GM12878 (cell line): Measurements from ENCODE around the gene OSBPL5. TPM values are rescaled to one million over a fixed set of nuclear protein-coding genes. Genes with fewer than 3 reads are reported as not detected.

Source experiments
- ATAC-seq: fragments of 200-7000 bp; cut with Tn5 transposase; 3 replicates; pipeline ENCODE4 v1.9.1; 2020; ENCODE audit warnings: mild to moderate bottlenecking, moderate library complexity
- BruUV-seq: library from RNA; stranded (reverse); fragments of 400-500 nt; replicated peaks from 2 replicates; lab custom pipeline; 2021; lab: Mats Ljungman, UMichigan
- CTCF ChIA-PET: fragments of 300-600 bp; sonication (Branson Sonifier 250); formaldehyde crosslinking; extraction: SDS; loops from one replicate; lab custom pipeline; 2021; ENCODE audit warnings: inconsistent platforms; lab: Yijun Ruan, JAX
- POLR2A ChIA-PET: fragments of 350-600 bp; formaldehyde crosslinking; extraction: SDS; loops from one replicate; lab custom pipeline; 2021; ENCODE audit warnings: inconsistent platforms; lab: Charles Lee
- RAD21 ChIA-PET: fragments of 300-600 bp; sonication (Branson Sonifier 250); formaldehyde crosslinking; loops from one replicate; lab custom pipeline; 2023; ENCODE audit warnings: antibody characterized with exemption; ENCODE audit not compliant: unreplicated experiment; lab: Charles Lee
- SMC1A ChIA-PET: fragments of 300-600 bp; sonication (Branson Sonifier 250); formaldehyde crosslinking; loops from one replicate; lab custom pipeline; 2023; ENCODE audit not compliant: unreplicated experiment, uncharacterized antibody; lab: Charles Lee
- DNase-seq: peaks from one replicate; pipeline ENCODE4 v3.0.0-alpha.2; 2011; ENCODE audit warnings: low read depth, low spot score
- FAIRE-seq: peaks from 3 replicates; lab custom pipeline; 2011; peaks lifted over from hg19 to GRCh38; lab: Jason Lieb, UNC
- H2AFZ ChIP-seq: 2 replicates; pipeline ENCODE4 v1.6.0; 2011; ENCODE audit warnings: low read depth, low read length, control low read depth; ENCODE audit not compliant: control insufficient read depth
- H3K27ac ChIP-seq: 2 replicates; pipeline ENCODE4 v1.5.1; 2011; ENCODE audit warnings: control low read depth; ENCODE audit not compliant: control insufficient read depth, insufficient read depth
- H3K27me3 ChIP-seq, 2 experiments: replicated peaks in 1 of 2; 2 replicates each; pipeline versions ENCODE4 v1.6.0 to v1.6.1; 2011; ENCODE audit warnings: low read length in 1 of 2; ENCODE audit not compliant: control insufficient read depth in 2 of 2, insufficient read depth in 2 of 2
- H3K36me3 ChIP-seq, 2 experiments: 2 replicates each; pipeline ENCODE4 v1.5.1; 2011; ENCODE audit warnings: low read length in 1 of 2; ENCODE audit not compliant: control insufficient read depth in 2 of 2, insufficient read depth in 2 of 2
- H3K4me1 ChIP-seq: 2 replicates; pipeline ENCODE4 v1.6.1; 2011; ENCODE audit warnings: mild to moderate bottlenecking, low read length, moderate library complexity, mixed read lengths; ENCODE audit not compliant: control insufficient read depth, insufficient read depth
- H3K4me2 ChIP-seq: 2 replicates; pipeline ENCODE4 v1.6.0; 2011; ENCODE audit warnings: control low read depth; ENCODE audit not compliant: control insufficient read depth, insufficient read depth
- H3K4me3 ChIP-seq: fragments of 200-600 bp; sonication (generic); 2 replicates; pipeline ENCODE4 v1.5.1; 2016
- H3K79me2 ChIP-seq: 2 replicates; pipeline ENCODE4 v1.6.0; 2011; ENCODE audit warnings: low read length; ENCODE audit not compliant: control insufficient read depth, insufficient read depth
- H3K9ac ChIP-seq: 2 replicates; pipeline ENCODE4 v1.8.0; 2011; ENCODE audit warnings: low read length, control low read depth, mixed read lengths; ENCODE audit not compliant: control insufficient read depth, insufficient read depth
- H3K9me3 ChIP-seq: replicated peaks from 3 replicates; pipeline ENCODE4 v1.5.1; 2011; ENCODE audit warnings: mild to moderate bottlenecking, low read length; ENCODE audit not compliant: control insufficient read depth, insufficient read depth
- H4K20me1 ChIP-seq: 2 replicates; pipeline ENCODE4 v1.6.0; 2011; ENCODE audit not compliant: control insufficient read depth, insufficient read depth
- CREB1 ChIP-seq: IDR thresholded peaks from 2 replicates; pipeline ENCODE4 v1.6.1; 2012; ENCODE audit warnings: low read depth, mild to moderate bottlenecking, inconsistent platforms
- ESRRA ChIP-seq: IDR thresholded peaks from 2 replicates; pipeline ENCODE4 v1.6.1; 2012; ENCODE audit warnings: mild to moderate bottlenecking, low read length, improper control_type of control experiment
- FOXM1 ChIP-seq: IDR thresholded peaks from 2 replicates; pipeline ENCODE4 v1.6.1; 2012; ENCODE audit warnings: low read depth, mild to moderate bottlenecking, inconsistent platforms, low read length, moderate library complexity
- HCFC1 ChIP-seq: fragments of 150-350 bp; IDR thresholded peaks from 2 replicates; pipeline ENCODE4 v1.6.1; 2014; ENCODE audit warnings: low read length
- MEF2B ChIP-seq: fragments of 450-650 bp; IDR thresholded peaks from 2 replicates; pipeline ENCODE4 v1.6.1; 2018; ENCODE audit warnings: mild to moderate bottlenecking, moderate library complexity; ENCODE audit not compliant: partially characterized antibody, poor library complexity, severe bottlenecking
- MYC ChIP-seq: IDR thresholded peaks from 2 replicates; pipeline ENCODE4 v1.6.1; 2011; ENCODE audit warnings: mild to moderate bottlenecking, low read length, moderate library complexity, inconsistent platforms; ENCODE audit not compliant: insufficient read depth, insufficient replicate concordance, insufficient read length, severe bottlenecking
- SMAD5 ChIP-seq: IDR thresholded peaks from 2 replicates; pipeline ENCODE4 v1.6.1; 2016; ENCODE audit warnings: antibody characterized with exemption, low read depth
- WGBS: methylation state at CpG from one replicate; pipeline ENCODE4 v1.1.6; 2016; ENCODE audit warnings: low lambda C conversion rate; ENCODE audit not compliant: insufficient replicate concordance, insufficient coverage; ENCODE audit errors: missing lambda C conversion rate; 5-methylcytosine and 5-hydroxymethylcytosine counted together
- in situ Hi-C: fragments of 300-500 bp; cut with MboI; formaldehyde crosslinking; loops from 9 replicates; pipeline ENCODE4 v1.14.3; 2018; ENCODE audit warnings: mixed read lengths
- intact Hi-C: fragments of 100-400 bp; cut with micrococcal nuclease; formaldehyde crosslinking; loops from one replicate; pipeline ENCODE4 v1.14.2; 2022; ENCODE audit not compliant: unreplicated experiment
- polyA plus RNA-seq, 11 experiments: library from polyadenylated mRNA; depleted of rRNA in 4 of 11; unstranded in 6 of 11; stranded (reverse) in 5 of 11; fragments of >200 nt; fragmentation: Nextera tagmentation in 4 of 11; fragmentation: Illumina TruSeq in 1 of 11; extraction: Ambion mirVana in 4 of 11; extraction: Trizol in 1 of 11; gene quantifications; 1 replicate in 1 of 11; 2 replicates in 10 of 11; pipeline versions ENCODE4 v1.2.1 to v1.2.3, GENCODE V29; 2011 to 2016; ENCODE audit warnings: inconsistent platforms in 2 of 11, missing spikeins in 2 of 11, low read depth in 1 of 11
- total RNA-seq, 4 experiments: library from RNA; depleted of rRNA in 3 of 4; stranded (reverse); fragments of >200 nt in 3 of 4; fragmentation: Illumina TruSeq in 1 of 4; extraction: Trizol in 1 of 4; gene quantifications; 2 replicates each; pipeline versions ENCODE4 v1.2.1 to v1.2.3, GENCODE V29; 2013 to 2021
- TF ChIP-seq, protein P1 (sequence below): fragments of 450-650 bp; formaldehyde crosslinking; IDR thresholded peaks from 2 replicates; pipeline ENCODE4 v1.4.0; 2020; ENCODE audit warnings: mild to moderate bottlenecking, moderate library complexity
- TF ChIP-seq, protein P2 (sequence below): IDR thresholded peaks from 2 replicates; pipeline ENCODE4 v1.6.1; 2012; ENCODE audit warnings: low read length, inconsistent platforms
- TF ChIP-seq, protein P3 (sequence below): fragments of 450-650 bp; IDR thresholded peaks from 2 replicates; pipeline ENCODE4 v1.6.1; 2017; ENCODE audit warnings: mild to moderate bottlenecking
- TF ChIP-seq, protein P4 (sequence below): fragments of 450-650 bp; formaldehyde crosslinking; IDR thresholded peaks from 2 replicates; pipeline ENCODE4 v1.4.0; 2022; ENCODE audit warnings: mild to moderate bottlenecking, moderate library complexity
- TF ChIP-seq, protein P5 (sequence below): fragments of 450-650 bp; conservative IDR thresholded peaks from 2 replicates; pipeline ENCODE4 v1.6.1; 2017; ENCODE audit warnings: mild to moderate bottlenecking, moderate library complexity

OSBPL5 gene
- total and polyA plus RNA-seq, 10 of the 15 experiments (the other 5 are each of a cell fraction or from before 2014, with no cell fraction given) = not detected

DNA sequence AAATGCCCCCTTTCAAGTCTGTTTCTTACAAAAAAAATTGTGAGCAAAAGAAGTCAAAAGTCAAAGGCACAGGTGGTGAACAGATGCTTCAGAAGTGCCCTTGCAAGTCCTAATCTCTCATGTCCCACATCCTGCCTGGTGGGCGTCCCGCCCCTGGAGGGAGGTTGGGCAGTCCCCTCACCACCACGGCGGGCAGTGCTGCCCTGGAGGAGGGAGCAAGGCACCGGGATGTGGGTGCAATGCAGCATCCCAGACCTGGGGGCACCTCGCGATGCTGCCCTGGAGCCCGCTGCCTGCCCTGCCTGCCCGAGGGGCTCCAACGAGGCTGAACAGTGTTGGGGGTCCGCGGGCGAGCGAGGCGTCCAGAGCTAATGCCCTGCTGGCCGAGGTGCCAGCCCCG, 37.6 kb upstream of the OSBPL5 start:
- Histone ChIP-seq H3K27ac (no peak overlapping the region), H3K9me3 (no peaks in the 10 kb centered on the region), H3K4me3 (no peak overlapping the region), H4K20me1 (no peaks in the 10 kb centered on the region), H2AFZ (no peak overlapping the region), H3K4me2 (no peak overlapping the region), H3K4me1 (no peaks in the 10 kb centered on the region), H3K36me3 (no peaks in the 10 kb centered on the region), H3K79me2 (no peaks in the 10 kb centered on the region), H3K9ac (no peak overlapping the region), H3K27me3 (peaks cover 0 to 2% of the 10 kb centered on the region in 2 experiments; a peak in 3 of 4 replicates)
- DNase-seq = no peak
- BruUV-seq = no TSS peak
- intact Hi-C loops (no loop called here), in situ Hi-C loops (no loop called here)
- POLR2A ChIA-PET = no interaction called here
- CTCF ChIA-PET = no interaction called here
- FAIRE-seq = no peak
- ATAC-seq = no peak
- TF ChIP-seq ESRRA = no peak
- TF ChIP-seq HCFC1 = no peak
- no peak for TF ChIP-seq MYC
- TF ChIP-seq, protein P1, sequence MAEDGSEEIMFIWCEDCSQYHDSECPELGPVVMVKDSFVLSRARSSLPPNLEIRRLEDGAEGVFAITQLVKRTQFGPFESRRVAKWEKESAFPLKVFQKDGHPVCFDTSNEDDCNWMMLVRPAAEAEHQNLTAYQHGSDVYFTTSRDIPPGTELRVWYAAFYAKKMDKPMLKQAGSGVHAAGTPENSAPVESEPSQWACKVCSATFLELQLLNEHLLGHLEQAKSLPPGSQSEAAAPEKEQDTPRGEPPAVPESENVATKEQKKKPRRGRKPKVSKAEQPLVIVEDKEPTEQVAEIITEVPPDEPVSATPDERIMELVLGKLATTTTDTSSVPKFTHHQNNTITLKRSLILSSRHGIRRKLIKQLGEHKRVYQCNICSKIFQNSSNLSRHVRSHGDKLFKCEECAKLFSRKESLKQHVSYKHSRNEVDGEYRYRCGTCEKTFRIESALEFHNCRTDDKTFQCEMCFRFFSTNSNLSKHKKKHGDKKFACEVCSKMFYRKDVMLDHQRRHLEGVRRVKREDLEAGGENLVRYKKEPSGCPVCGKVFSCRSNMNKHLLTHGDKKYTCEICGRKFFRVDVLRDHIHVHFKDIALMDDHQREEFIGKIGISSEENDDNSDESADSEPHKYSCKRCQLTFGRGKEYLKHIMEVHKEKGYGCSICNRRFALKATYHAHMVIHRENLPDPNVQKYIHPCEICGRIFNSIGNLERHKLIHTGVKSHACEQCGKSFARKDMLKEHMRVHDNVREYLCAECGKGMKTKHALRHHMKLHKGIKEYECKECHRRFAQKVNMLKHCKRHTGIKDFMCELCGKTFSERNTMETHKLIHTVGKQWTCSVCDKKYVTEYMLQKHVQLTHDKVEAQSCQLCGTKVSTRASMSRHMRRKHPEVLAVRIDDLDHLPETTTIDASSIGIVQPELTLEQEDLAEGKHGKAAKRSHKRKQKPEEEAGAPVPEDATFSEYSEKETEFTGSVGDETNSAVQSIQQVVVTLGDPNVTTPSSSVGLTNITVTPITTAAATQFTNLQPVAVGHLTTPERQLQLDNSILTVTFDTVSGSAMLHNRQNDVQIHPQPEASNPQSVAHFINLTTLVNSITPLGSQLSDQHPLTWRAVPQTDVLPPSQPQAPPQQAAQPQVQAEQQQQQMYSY (CRISPR knock-in tag) = no peak
- no peak for TF ChIP-seq SMAD5
- TF ChIP-seq, protein P2, sequence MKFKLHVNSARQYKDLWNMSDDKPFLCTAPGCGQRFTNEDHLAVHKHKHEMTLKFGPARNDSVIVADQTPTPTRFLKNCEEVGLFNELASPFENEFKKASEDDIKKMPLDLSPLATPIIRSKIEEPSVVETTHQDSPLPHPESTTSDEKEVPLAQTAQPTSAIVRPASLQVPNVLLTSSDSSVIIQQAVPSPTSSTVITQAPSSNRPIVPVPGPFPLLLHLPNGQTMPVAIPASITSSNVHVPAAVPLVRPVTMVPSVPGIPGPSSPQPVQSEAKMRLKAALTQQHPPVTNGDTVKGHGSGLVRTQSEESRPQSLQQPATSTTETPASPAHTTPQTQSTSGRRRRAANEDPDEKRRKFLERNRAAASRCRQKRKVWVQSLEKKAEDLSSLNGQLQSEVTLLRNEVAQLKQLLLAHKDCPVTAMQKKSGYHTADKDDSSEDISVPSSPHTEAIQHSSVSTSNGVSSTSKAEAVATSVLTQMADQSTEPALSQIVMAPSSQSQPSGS = no peak
- TF ChIP-seq, protein P3, sequence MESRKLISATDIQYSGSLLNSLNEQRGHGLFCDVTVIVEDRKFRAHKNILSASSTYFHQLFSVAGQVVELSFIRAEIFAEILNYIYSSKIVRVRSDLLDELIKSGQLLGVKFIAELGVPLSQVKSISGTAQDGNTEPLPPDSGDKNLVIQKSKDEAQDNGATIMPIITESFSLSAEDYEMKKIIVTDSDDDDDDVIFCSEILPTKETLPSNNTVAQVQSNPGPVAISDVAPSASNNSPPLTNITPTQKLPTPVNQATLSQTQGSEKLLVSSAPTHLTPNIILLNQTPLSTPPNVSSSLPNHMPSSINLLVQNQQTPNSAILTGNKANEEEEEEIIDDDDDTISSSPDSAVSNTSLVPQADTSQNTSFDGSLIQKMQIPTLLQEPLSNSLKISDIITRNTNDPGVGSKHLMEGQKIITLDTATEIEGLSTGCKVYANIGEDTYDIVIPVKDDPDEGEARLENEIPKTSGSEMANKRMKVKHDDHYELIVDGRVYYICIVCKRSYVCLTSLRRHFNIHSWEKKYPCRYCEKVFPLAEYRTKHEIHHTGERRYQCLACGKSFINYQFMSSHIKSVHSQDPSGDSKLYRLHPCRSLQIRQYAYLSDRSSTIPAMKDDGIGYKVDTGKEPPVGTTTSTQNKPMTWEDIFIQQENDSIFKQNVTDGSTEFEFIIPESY = no peak
- TF ChIP-seq, protein P4, sequence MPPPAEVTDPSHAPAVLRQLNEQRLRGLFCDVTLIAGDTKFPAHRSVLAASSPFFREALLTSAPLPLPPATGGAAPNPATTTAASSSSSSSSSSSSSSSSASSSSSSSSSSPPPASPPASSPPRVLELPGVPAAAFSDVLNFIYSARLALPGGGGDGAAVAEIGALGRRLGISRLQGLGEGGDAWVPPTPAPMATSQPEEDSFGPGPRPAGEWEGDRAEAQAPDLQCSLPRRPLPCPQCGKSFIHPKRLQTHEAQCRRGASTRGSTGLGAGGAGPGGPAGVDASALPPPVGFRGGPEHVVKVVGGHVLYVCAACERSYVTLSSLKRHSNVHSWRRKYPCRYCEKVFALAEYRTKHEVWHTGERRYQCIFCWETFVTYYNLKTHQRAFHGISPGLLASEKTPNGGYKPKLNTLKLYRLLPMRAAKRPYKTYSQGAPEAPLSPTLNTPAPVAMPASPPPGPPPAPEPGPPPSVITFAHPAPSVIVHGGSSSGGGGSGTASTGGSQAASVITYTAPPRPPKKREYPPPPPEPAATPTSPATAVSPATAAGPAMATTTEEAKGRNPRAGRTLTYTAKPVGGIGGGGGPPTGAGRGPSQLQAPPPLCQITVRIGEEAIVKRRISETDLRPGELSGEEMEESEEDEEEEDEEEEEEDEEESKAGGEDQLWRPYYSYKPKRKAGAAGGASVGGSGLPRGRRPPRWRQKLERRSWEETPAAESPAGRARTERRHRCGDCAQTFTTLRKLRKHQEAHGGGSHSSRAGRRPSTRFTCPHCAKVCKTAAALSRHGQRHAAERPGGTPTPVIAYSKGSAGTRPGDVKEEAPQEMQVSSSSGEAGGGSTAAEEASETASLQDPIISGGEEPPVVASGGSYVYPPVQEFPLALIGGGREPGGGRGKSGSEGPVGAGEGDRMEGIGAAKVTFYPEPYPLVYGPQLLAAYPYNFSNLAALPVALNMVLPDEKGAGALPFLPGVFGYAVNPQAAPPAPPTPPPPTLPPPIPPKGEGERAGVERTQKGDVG (CRISPR knock-in tag) = no peak
- no peak for TF ChIP-seq FOXM1
- no peak for TF ChIP-seq CREB1
- TF ChIP-seq, protein P5, sequence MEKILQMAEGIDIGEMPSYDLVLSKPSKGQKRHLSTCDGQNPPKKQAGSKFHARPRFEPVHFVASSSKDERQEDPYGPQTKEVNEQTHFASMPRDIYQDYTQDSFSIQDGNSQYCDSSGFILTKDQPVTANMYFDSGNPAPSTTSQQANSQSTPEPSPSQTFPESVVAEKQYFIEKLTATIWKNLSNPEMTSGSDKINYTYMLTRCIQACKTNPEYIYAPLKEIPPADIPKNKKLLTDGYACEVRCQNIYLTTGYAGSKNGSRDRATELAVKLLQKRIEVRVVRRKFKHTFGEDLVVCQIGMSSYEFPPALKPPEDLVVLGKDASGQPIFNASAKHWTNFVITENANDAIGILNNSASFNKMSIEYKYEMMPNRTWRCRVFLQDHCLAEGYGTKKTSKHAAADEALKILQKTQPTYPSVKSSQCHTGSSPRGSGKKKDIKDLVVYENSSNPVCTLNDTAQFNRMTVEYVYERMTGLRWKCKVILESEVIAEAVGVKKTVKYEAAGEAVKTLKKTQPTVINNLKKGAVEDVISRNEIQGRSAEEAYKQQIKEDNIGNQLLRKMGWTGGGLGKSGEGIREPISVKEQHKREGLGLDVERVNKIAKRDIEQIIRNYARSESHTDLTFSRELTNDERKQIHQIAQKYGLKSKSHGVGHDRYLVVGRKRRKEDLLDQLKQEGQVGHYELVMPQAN = no peak
- TF ChIP-seq MEF2B = no peak
- SMC1A ChIA-PET = no interaction called here
- RAD21 ChIA-PET = no interaction called here
- WGBS = 14% methylated on average over 17 of the region's 17 CpGs
